Calu3 (cell line): ENCODE data around the gene MAPKAPK3. TPM values are rescaled to one million over a fixed set of nuclear protein-coding genes. Genes with fewer than 3 reads are reported as not detected.

Experiments
- BruUV-seq: library from RNA; stranded (reverse); fragments of 400-500 nt; replicated peaks from 2 replicates; lab custom pipeline; 2021; lab: Mats Ljungman, UMichigan
- CTCF ChIA-PET: fragments of 300-600 bp; sonication (Branson Sonifier 250); formaldehyde crosslinking; loops from one replicate; lab custom pipeline; 2022; ENCODE audit warnings: antibody characterized with exemption; lab: Charles Lee
- DNase-seq: peaks from one replicate; pipeline ENCODE4 v3.0.0; 2022
- H3K27ac Mint-ChIP-seq: one replicate; pipeline ENCODE4 v1.8.0; 2022; ENCODE audit warnings: mixed read lengths; ENCODE audit not compliant: unreplicated experiment
- H3K27me3 Mint-ChIP-seq: one replicate; pipeline ENCODE4 v1.8.0; 2022; ENCODE audit warnings: mixed read lengths; ENCODE audit not compliant: unreplicated experiment
- H3K36me3 Mint-ChIP-seq: one replicate; pipeline ENCODE4 v1.8.0; 2022; ENCODE audit warnings: mild to moderate bottlenecking, moderate library complexity, mixed read lengths; ENCODE audit not compliant: insufficient read depth, unreplicated experiment
- H3K4me1 Mint-ChIP-seq: one replicate; pipeline ENCODE4 v1.8.0; 2022; ENCODE audit warnings: mild to moderate bottlenecking, low read depth, mixed read lengths; ENCODE audit not compliant: unreplicated experiment
- H3K4me3 Mint-ChIP-seq: one replicate; pipeline ENCODE4 v1.8.0; 2022; ENCODE audit warnings: mild to moderate bottlenecking, low read depth, moderate library complexity, mixed read lengths; ENCODE audit not compliant: unreplicated experiment
- H3K9me3 Mint-ChIP-seq: one replicate; pipeline ENCODE4 v1.8.0; 2022; ENCODE audit warnings: low read depth, mixed read lengths; ENCODE audit not compliant: unreplicated experiment
- intact Hi-C: fragments of 100-400 bp; cut with micrococcal nuclease; formaldehyde crosslinking; loops from one replicate; pipeline ENCODE4 v1.10.0; 2022; ENCODE audit not compliant: unreplicated experiment
- total RNA-seq: library from RNA; stranded (reverse); gene quantifications from 2 replicates; pipeline ENCODE4 v1.2.3, GENCODE V29; 2022
- TF ChIP-seq, protein P1 (sequence below): fragments of 200-600 bp; IDR thresholded peaks from one replicate; pipeline ENCODE4 v1.8.0; 2022; ENCODE audit warnings: antibody characterized with exemption; ENCODE audit not compliant: unreplicated experiment

MAPKAPK3 gene
- total RNA-seq, 1 experiment from 2014 or later = 40.6 TPM

DNA sequence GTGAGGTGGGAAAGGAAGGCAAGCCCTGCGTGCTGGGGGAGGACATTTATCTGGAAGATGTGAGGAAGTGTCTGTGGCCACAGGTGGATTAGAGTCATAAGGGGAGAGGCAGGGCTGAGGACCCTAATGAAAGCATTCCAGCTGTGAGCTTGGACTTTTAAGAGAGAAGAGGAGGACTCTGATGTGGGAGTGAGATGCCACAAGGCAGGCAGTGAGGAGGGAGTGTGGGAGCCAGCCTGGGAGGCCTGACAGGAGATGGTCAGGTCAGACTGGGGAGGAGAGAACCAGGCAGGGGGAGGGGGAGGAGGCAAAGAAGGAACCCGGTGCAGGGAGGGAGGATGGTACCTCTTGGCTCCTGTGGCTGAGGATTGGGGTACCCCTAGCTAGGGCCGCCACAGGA lies 21.0 kb downstream of the MAPKAPK3 start:
- Mint-ChIP-seq H3K36me3 (no peaks in the 10 kb centered on the region), H3K9me3 (no peaks in the 10 kb centered on the region), H3K4me1 (peaks cover 17% of the 10 kb centered on the region), H3K4me3 (no peak overlapping the region), H3K27ac (no peak overlapping the region), H3K27me3 (no peaks in the 10 kb centered on the region)
- intact Hi-C loops = no loop called here
- no peak for DNase-seq
- BruUV-seq = no TSS peak
- CTCF ChIA-PET = interaction anchor here (1.5 kb wide), 1 partner anchor 15 kb away, joined by 3 read pairs; no protein-coding TSS in a partner anchor
- TF ChIP-seq, protein P1, sequence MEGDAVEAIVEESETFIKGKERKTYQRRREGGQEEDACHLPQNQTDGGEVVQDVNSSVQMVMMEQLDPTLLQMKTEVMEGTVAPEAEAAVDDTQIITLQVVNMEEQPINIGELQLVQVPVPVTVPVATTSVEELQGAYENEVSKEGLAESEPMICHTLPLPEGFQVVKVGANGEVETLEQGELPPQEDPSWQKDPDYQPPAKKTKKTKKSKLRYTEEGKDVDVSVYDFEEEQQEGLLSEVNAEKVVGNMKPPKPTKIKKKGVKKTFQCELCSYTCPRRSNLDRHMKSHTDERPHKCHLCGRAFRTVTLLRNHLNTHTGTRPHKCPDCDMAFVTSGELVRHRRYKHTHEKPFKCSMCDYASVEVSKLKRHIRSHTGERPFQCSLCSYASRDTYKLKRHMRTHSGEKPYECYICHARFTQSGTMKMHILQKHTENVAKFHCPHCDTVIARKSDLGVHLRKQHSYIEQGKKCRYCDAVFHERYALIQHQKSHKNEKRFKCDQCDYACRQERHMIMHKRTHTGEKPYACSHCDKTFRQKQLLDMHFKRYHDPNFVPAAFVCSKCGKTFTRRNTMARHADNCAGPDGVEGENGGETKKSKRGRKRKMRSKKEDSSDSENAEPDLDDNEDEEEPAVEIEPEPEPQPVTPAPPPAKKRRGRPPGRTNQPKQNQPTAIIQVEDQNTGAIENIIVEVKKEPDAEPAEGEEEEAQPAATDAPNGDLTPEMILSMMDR = no peak

GRCh38 chr3:50639055-50639494 lies 22.1 kb downstream of the MAPKAPK3 start:
- Mint-ChIP-seq H3K9me3 (no peaks in the 10 kb centered on the region), H3K27me3 (no peaks in the 10 kb centered on the region), H3K4me1 (peaks cover 9% of the 10 kb centered on the region), H3K4me3 (no peak overlapping the region), H3K36me3 (peaks cover 7% of the 10 kb centered on the region), H3K27ac (no peak overlapping the region)
- TF ChIP-seq, protein P1 = no peak
- DNase-seq = no peak
- intact Hi-C loops = no loop called here
- CTCF ChIA-PET = interaction anchor here (0.5 to 1.5 kb wide), 2 partner anchors 14 to 62 kb away, joined by 3 to 4 read pairs; no protein-coding TSS in a partner anchor
- no TSS peak for BruUV-seq

DNA sequence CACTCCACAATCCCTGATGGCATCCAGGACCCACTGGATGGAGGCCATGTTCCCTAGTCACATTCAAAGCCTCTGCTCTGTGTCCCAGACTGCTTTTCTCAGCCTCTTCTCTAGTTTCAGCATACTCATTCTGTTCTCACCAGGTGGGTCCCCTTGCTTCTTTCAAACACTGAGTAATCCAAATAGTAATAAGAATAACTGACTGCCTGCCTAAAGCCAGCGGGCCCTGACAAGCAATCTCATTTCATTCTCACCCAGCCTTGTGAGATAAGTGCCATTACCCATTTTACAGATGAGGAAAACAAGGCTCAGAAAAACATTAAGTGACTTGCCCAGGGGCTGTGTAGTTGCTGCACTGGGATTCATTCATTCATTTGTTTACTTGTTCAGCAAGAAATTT lies 25.4 kb downstream of the MAPKAPK3 start:
- Mint-ChIP-seq H3K4me1 (no peaks in the 10 kb centered on the region), H3K27ac (no peak overlapping the region), H3K27me3 (no peaks in the 10 kb centered on the region), H3K4me3 (no peak overlapping the region), H3K9me3 (no peaks in the 10 kb centered on the region), H3K36me3 (peaks cover 7% of the 10 kb centered on the region)
- intact Hi-C loops = no loop called here
- DNase-seq = no peak
- no TSS peak for BruUV-seq
- TF ChIP-seq, protein P1 = no peak
- CTCF ChIA-PET = no interaction called here

DNA sequence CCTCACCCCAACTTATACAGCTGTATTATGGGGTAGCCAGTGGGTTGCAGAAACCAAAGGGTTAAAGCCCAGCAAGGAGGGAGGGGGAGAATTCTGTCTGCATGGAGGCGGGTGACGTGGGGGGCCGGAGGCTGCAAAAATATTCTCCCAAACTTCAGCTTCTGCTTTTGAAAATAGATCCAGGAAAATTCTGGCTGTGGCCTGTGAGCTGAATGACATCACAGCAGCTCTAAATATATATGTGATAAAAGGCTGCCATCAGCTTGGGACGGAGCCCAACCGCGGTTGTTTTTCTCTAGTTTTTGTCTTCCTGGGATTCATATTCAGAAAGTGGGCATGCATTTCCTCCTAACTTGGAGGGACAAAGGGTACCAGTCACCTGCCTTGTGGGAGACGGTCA lies 27.6 kb downstream of the MAPKAPK3 start:
- H3K36me3 Mint-ChIP-seq = peaks cover 7% of the 10 kb centered on the region
- H3K4me1 Mint-ChIP-seq = no peaks in the 10 kb centered on the region
- no peak for DNase-seq
- BruUV-seq = no TSS peak
- H3K9me3 Mint-ChIP-seq = no peaks in the 10 kb centered on the region
- TF ChIP-seq, protein P1 = no peak
- CTCF ChIA-PET = interaction anchor here (0.6 kb wide), 1 partner anchor 250 kb away, joined by 5 read pairs; no protein-coding TSS in a partner anchor
- intact Hi-C loops = no loop called here
- no peak overlapping the region for H3K27ac Mint-ChIP-seq
- no peaks in the 10 kb centered on the region for H3K27me3 Mint-ChIP-seq
- no peak overlapping the region for H3K4me3 Mint-ChIP-seq
